Measurements from ENCODE around the gene DPP10.

The DPP10 gene

GRCh38 chr2:114661971-114662939, 219.8 kb downstream of the DPP10 start:
- H3K27ac ChIP-seq (ENCODE audit: extremely low read depth, low read depth, low read length) = no peak overlapping the region
- CTCF ChIA-PET = no interaction called here

DNA sequence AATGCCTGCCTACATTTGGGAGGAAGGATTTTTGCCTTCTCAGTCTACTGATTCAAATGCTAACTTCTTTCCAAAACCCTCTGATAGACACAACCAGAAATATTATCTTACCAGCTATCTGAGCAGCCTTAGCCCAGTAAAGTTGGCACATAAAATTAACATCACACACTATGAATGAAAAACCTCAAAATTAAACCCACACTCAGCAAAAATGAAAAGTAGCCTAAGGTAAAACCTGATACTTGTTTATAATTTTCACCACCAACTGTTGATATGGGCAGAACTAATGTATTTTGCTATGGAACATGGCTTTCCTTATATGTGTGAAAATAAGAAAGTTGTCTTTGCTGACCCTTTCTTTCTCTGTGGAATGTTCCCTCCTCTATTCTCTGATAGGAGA, 226.0 kb downstream of the DPP10 start:
- no peaks in the 10 kb centered on the region for H3K36me3 ChIP-seq (ENCODE audit: control insufficient read depth in 2 of 2, insufficient read depth in 1 of 2, low read length in 2 of 2)
- no peaks in the 10 kb centered on the region for H3K4me1 ChIP-seq (ENCODE audit: control insufficient read depth, insufficient read depth, low read length)
- H3K27ac ChIP-seq (ENCODE audit: extremely low read depth, low read depth, low read length) = no peak overlapping the region
- no peak overlapping the region for H3K4me3 ChIP-seq (ENCODE audit: low read depth, low read length)
- TF ChIP-seq ZNF580 (tag by site-specific recombination; IDR thresholded peaks at IDR 0.05) (no peak), ZNF660 (tag by site-specific recombination; IDR thresholded peaks at IDR 0.05) (no peak), ZXDB (tag by site-specific recombination; IDR thresholded peaks at IDR 0.05) (no peak), ZBTB26 (tag by site-specific recombination; optimal IDR thresholded peaks at IDR 0.05) (no peak), ZNF623 (tag by site-specific recombination; IDR thresholded peaks at IDR 0.05) (no peak), ZNF184 (tag by site-specific recombination; IDR thresholded peaks at IDR 0.05) (no peak), ZNF571 (tag by site-specific recombination; IDR thresholded peaks at IDR 0.05) (no peak), ZNF473 (tag by site-specific recombination; IDR thresholded peaks at IDR 0.05) (no peak), ZBTB11 (tag by site-specific recombination; conservative IDR thresholded peaks at IDR 0.05; ENCODE audit: low read depth) (no peak), ZNF239 (tag by site-specific recombination; IDR thresholded peaks at IDR 0.05) (no peak)
- H3K9me3 ChIP-seq (ENCODE audit: control insufficient read depth, insufficient read depth, low read depth, low read length) = no peaks in the 10 kb centered on the region
- ChIA-PET POLR2A (no interaction called here), CTCF (no interaction called here)

More at GRCh38 chr2:114661971-114662939, 219.8 kb downstream of the DPP10 start:
- TF ChIP-seq ZNF366 (tag by site-specific recombination; conservative IDR thresholded peaks at IDR 0.05) (no peak), ZNF138 (tag by site-specific recombination; IDR thresholded peaks at IDR 0.05; ENCODE audit: borderline replicate concordance) (no peak), ZNF837 (tag by site-specific recombination; IDR thresholded peaks at IDR 0.05) (no peak), ZNF16 (tag by site-specific recombination; IDR thresholded peaks at IDR 0.05; ENCODE audit: low read depth) (no peak), KLF7 (tag by site-specific recombination; IDR thresholded peaks at IDR 0.05; ENCODE audit: borderline replicate concordance) (no peak), ZNF155 (tag by site-specific recombination; IDR thresholded peaks at IDR 0.05) (no peak), ZNF350 (tag by site-specific recombination; IDR thresholded peaks at IDR 0.05) (no peak), PRDM1 (tag by site-specific recombination; IDR thresholded peaks at IDR 0.05) (no peak), ZNF266 (tag by site-specific recombination; IDR thresholded peaks at IDR 0.05; ENCODE audit: low read depth) (no peak)
- Histone ChIP-seq H3K36me3 (ENCODE audit: control insufficient read depth in 2 of 2, insufficient read depth in 1 of 2, low read length in 2 of 2) (no peaks in the 10 kb centered on the region), H3K4me3 (ENCODE audit: low read depth, low read length) (no peak overlapping the region), H3K4me1 (ENCODE audit: control insufficient read depth, insufficient read depth, low read length) (no peaks in the 10 kb centered on the region), H3K9me3 (ENCODE audit: control insufficient read depth, insufficient read depth, low read depth, low read length) (no peaks in the 10 kb centered on the region)
- POLR2A ChIA-PET = no interaction called here
